Stimulated activated CD8-positive, alpha-beta memory T cell treated with anti-CD3 and anti-CD28 coated beads, Interleukin-7, amount 100 ng/mL, for 1 hour (primary cell): ENCODE measurements around the gene CORO2A.

Source experiments
- DNase-seq, 2 donors: peaks; one replicate each; pipeline ENCODE4 v3.0.0-alpha.2; 2020; ENCODE audit warnings: low read depth in 2 of 2

CORO2A gene, protein sequence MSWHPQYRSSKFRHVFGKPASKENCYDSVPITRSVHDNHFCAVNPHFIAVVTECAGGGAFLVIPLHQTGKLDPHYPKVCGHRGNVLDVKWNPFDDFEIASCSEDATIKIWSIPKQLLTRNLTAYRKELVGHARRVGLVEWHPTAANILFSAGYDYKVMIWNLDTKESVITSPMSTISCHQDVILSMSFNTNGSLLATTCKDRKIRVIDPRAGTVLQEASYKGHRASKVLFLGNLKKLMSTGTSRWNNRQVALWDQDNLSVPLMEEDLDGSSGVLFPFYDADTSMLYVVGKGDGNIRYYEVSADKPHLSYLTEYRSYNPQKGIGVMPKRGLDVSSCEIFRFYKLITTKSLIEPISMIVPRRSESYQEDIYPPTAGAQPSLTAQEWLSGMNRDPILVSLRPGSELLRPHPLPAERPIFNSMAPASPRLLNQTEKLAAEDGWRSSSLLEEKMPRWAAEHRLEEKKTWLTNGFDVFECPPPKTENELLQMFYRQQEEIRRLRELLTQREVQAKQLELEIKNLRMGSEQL

GRCh38 chr9:98192503-98193335, at the start of gene CORO2A:
TSS of gene CORO2A (minus strand) at chr9:98192637. CDS start at chr9:98157660, 34,977 bp downstream.
- peak; percentile 38 to 40 for DNase-seq

DNA sequence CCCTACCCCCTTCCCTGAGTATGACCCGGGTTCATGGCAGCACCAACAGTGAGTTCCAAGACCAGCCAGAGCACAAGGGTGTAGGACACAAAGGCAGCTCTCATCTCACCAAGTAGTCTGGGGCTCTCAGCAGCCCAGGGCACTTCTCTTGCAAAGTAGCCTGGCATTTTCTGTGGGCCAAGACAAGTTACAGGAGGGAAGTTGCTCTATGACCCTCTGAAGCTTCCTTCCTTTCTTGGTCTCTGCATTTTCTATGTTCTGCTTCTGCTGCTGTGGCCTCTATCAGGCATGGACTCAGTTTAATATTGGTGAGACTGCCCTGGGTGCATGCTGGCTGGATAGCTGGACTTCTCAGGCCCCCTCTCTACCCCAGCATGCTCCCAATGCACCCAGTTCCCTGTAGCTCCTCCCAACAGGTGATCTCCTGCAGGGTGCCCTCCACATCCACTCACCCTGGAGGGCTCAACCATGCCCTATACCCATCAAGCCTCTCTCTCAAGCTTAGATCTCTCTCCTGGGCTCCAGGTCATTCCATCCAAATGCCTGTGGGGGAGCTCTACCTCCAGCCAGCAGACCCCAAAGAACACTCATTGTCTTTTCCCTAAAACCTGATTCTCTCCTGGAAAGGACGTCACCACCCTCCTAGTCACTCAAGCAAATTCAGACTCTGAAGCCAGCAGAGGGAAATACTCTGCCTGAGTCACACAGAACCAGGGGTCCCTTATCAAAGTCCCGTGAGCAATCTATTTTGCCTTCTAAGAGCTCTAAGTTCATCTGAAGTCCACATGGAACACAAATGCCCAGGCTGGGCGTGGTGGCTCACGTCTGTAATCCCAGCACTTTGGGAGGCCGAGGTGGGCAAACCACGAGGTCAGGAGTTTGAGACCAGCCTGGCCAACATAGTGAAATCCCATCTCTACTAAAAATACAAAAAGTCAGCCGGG, 49.2 kb upstream of the CORO2A start:
- DNase-seq = no peak

DNA sequence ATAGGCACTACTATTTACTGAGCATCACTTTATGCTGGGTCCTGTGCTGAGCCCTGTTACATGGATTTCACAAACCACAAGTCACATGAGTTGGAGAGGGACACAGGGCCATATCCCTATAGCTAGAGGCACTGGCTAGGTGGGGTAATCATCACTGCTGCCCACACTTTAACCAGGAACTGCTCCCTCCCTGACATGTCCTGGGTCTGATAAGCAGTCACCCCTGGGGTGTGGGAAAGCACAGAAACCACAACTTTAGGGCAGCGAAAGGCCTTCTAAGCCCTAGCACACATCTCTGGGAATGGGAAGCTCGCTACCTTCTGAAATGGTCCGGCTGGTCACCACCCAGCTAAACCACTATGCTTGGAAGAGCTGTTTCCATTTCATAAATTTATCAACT, 48.0 kb upstream of the CORO2A start:
- DNase-seq = no peak

DNA sequence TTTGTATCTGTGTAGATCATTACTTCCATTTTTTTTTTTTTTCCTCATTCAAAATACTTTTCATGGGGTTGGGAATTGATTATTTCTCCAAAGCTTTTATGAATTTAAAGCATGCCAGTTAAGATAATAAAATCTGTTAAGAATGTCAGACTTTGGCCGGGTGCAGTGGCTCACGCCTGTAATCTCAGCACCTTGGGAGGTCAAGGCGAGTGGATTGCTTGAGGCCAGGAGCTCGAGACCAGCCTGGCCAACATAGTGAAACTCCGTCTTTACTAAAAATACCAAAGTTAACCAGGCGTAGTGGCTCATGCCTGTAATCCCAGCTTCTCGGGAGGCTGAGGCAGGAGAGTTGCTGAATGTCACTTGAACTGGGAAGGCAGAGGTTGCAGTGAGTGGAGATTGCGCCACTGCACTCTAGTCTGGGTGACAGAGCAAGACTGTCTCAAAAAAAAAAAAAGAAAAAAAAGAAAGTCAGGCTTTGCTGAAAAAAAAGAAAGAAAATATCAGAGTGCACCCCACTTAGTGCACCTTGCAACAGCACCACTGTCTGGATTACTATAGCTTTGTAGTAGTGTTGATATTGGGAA, 44.6 kb upstream of the CORO2A start:
- DNase-seq = no peak

- no peak for DNase-seq
Measured at GRCh38 chr9:98235126-98235525, 42.7 kb upstream of the CORO2A start.

DNA sequence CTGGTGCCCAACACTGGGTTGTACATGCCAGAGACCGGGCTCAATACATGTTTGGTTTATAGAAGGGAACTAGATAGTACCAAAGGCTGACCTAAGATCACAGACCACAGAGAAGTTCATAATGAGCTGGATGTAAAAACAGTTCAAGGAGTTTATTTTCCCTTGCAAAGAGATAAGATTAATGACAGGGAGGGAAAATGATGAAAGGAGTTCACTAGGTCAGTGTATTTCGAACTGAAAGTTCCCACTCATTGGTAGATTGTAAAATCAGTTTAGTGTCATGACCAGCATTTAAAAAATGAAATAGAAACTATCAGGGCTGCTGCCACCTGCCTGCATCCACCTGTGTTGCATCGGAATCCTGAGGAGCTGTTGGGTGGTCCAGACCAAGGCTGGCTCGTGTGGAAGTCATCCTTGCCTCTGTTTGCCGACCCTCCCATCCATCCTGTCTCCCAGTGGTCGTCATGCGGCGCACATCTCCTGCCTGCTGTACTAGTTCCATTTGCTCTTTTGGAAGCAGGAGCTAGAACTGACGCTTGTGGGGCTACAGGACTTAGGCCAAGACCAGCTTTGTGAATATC, 41.9 kb upstream of the CORO2A start:
- no peak for DNase-seq

DNA sequence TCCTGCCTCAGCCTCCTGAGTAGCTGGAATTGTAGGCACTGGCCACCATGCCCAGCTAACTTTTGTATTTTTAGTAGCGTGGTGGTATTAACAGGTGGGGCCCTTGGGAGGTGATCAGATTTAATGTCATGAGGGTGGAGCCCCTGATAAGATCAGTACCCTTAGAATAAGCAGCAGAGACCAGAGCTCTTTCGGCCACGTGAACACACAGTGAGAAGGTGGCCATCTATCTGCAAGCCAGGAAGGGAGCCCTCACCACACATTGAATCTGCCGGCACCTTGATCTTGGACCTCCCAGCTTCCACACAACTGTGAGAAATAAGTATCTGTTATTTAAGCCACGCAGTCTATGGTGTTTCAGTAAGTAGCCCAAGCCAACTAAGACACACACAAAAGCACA, 40.5 kb upstream of the CORO2A start:
- DNase-seq = no peak

- DNase-seq = no peak
Measured at GRCh38 chr9:98231770-98232478, 39.5 kb upstream of the CORO2A start.

DNA sequence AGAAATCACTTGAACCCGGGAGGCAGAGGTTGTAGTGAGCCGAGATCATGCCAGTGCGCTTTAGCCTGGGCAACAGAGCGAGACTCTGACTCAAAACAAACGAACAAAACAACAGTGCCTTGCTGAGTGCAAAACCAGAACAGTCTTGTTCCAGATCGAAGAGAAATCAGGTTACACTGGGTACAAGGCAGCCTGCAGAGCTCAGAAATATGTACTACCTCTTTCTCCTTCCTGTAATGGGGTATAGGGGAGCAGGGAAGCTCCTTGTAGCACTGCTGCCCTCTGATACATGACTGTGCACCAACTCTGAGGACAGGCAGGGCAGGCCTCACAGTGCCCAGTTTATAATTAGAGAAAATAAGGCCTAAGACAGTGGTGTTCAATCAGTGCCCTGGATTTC, 38.4 kb upstream of the CORO2A start:
- DNase-seq = no peak

DNA sequence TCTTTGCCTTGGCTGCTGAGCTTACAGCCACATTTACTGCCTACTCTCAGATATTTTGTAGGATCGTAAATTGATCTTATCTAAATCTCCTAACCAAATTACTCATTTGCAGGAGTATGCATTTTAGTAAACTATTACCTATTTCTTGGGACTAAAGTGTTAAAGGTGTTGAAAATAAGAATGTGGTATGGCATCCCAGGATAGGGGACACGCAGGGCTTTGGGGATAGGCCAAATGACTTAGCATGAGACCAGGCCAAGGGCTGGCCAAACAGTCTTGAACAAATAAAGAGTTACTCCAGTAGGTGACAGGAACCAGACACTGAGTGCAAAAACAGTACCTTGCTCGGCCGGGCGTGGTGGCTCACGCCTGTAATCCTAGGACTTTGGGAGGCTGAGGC, 37.9 kb upstream of the CORO2A start:
- DNase-seq = no peak

DNA sequence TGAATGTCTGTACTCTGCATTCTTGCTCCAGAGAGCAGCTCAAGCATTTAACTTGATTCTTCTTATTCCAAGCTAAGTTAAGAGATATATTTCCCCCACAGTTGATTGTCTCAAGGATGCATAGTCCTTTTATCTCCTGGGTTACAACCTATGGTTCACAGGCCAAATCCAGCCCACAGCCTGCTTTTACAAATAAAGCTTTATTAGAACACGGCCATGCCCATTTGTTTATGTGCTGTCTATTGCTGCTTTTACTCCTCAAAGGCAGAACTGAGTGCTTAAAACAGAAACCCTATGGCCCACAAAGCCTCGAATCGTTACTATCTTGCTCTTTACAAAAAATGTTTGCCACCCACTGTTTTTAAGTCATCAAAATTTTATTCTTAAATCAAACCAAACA, 37.2 kb upstream of the CORO2A start:
- DNase-seq = no peak

DNA sequence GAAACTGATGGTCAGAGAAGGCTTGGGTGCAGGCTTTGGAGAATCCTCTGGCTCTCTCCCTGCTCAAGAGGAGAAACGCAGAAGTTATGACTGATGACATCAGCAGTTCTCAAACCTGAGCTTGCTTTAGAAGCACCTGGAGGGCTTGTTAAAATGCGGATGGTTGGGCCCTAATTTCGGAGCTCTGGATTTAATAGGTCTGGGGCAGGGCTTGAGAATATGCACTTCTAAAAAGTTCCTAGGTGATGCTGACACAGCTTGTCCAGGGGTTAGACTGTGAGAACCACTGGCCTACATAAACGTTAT, 36.6 kb upstream of the CORO2A start:
- no peak for DNase-seq

DNA sequence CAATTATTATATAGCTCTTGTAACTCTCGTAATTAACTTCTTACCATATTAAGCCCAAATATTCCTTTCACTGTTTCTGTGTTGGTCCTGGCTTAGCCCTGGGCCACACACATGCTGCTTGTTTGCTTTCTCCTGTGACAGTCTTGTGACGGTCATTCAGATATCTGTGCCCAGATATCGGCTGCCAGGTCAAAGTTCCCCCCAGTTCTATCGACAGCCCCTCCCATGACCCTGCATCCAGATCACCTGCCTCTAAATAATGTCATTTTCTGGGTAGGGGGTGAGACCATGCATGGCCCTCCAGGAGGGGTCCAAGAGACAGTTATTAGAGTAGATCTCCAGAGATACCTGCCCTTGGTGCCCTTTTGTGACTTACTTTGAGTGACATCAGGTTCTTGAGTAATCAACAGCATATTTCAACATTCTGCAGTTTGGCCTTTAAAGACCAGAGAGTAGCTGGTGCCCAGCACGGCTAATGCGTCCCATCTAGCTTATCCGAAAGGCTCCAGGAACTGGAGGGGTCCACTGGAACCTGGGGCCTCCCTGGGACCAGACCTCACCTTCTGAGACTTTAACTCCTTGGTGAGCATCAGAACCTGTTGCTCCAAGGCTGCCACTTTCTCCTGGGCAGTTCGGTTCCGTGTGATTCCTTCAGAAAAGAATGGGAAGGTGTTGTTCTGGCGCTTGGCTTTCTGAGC, 36.1 kb upstream of the CORO2A start:
- no peak for DNase-seq

DNA sequence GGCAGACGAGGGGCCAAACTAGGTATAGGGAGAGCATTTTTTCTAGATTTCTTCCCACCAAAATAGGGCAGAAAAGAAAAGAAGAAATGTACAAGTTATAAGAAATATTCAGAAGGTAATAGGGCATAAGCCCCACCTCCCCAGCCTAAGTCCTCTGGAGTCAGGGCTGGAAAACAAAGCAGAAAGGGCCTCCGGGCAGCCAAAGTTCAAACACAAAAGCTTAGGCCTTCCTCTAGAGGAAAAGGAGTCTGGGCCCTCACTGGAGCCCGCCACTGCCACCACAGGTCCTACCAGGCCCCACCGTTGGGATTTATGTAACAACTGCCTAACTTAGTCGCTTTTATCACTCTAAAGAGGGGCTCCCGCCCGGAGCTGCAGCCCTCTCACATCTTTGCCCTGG, 35.4 kb upstream of the CORO2A start:
- DNase-seq = no peak

GRCh38 chr9:98226957-98227356, 34.5 kb upstream of the CORO2A start:
- DNase-seq = no peak

GRCh38 chr9:98226516-98226915, 34.1 kb upstream of the CORO2A start:
- no peak for DNase-seq

DNA sequence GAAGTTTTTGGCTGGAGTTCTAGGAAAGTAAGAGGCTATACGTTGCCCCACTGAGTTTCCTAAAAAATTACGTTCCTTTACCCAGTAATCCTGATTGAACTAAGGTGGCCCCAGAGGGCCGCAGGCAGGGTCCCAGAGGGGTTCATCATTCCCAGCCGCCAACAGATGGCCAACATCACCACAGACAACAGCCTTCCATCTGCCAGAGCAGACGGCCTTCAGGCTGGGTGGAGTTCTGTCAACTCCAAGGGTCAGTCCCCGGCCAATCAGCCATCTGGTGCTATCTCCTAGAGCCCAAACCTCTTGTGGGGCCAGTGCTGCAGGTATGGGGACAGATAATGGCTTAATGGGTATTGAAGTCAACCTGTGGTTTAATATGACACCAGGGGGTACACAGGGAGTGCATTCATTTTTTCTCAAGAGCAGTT, 32.6 kb upstream of the CORO2A start:
- no peak for DNase-seq

- DNase-seq = no peak
Measured at GRCh38 chr9:98222885-98223691, 30.7 kb upstream of the CORO2A start.

DNA sequence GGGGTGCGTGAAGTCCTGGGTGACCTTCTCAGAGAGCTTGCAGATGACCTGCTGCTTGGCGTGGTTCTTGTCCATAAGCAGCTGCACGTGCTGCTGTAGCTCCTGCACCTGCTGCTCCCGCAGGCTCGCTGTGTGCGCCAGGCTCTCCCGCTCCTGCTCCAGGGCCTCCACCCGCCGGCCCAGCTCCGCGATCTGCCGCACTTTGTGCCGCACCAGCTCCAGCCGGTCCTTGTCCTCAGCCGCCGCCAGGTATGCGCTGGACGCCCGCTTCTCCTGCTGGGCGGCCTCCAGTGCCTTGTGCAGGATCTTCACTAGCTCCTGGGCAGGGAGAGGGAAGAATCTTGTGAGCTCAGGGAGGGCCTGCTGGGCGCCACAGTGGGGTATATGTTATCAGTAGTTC, 28.5 kb upstream of the CORO2A start:
- no peak for DNase-seq
